Kidney (tissue), 14 donors: Measurements from ENCODE around the gene IREB2. TPM values are rescaled to one million over a fixed set of nuclear protein-coding genes. Genes with fewer than 3 reads are reported as not detected.
A peak's percentile ranks its signal among the peaks of the same experiment; 100 is the strongest.

ENCODE experiments used
- DNase-seq, 5 donors: peaks; one replicate each; pipeline ENCODE4 v3.0.0-alpha.2; 2013 to 2020
- FAIRE-seq: peaks from 2 replicates; lab custom pipeline; 2012; peaks lifted over from hg19 to GRCh38; lab: Jason Lieb, UNC
- H3K27ac ChIP-seq, 2 donors: one replicate each; pipeline ENCODE4 v1.7.0; 2013; ENCODE audit warnings: low read depth in 2 of 2, low read length in 2 of 2, inconsistent platforms in 1 of 2
- H3K27me3 ChIP-seq: one replicate; pipeline ENCODE4 v1.7.1; 2013; ENCODE audit warnings: low read length, inconsistent platforms; ENCODE audit not compliant: control insufficient read depth, insufficient read depth
- H3K36me3 ChIP-seq, 3 donors: one replicate each; pipeline versions ENCODE4 v1.7.0 to v1.7.1; 2013; ENCODE audit warnings: low read length in 3 of 3, control low read depth in 1 of 3, inconsistent platforms in 1 of 3; ENCODE audit not compliant: insufficient read depth in 3 of 3, control insufficient read depth in 2 of 3
- H3K4me1 ChIP-seq, 3 donors: one replicate each; pipeline versions ENCODE4 v1.7.0 to v1.7.1; 2013; ENCODE audit warnings: low read length in 3 of 3, inconsistent platforms in 1 of 3, low read depth in 1 of 3; ENCODE audit not compliant: control insufficient read depth in 2 of 3, insufficient read depth in 2 of 3
- H3K4me3 ChIP-seq, 3 donors: one replicate each; pipeline versions ENCODE4 v1.7.0 to v1.8.1; 2013; ENCODE audit warnings: low read length in 3 of 3, control low read depth in 1 of 3, inconsistent platforms in 1 of 3
- H3K9ac ChIP-seq, 3 donors: one replicate each; pipeline versions ENCODE4 v1.7.0 to v1.7.1; 2013; ENCODE audit warnings: low read length in 3 of 3, control low read depth in 1 of 3, inconsistent platforms in 1 of 3
- H3K9me3 ChIP-seq, 3 donors: one replicate each; pipeline versions ENCODE4 v1.7.0 to v1.7.1; 2013; ENCODE audit warnings: low read length in 3 of 3, control low read depth in 1 of 3, inconsistent platforms in 1 of 3; ENCODE audit not compliant: control insufficient read depth in 2 of 3, insufficient read depth in 1 of 3
- CTCF ChIP-seq: IDR thresholded peaks from 3 replicates; pipeline ENCODE4 v1.5.1; 2012; ENCODE audit warnings: mild to moderate bottlenecking, moderate library complexity, borderline replicate concordance; ENCODE audit not compliant: insufficient read depth; ENCODE audit errors: extremely low read depth
- intact Hi-C: fragments of 100-400 bp; cut with DNase I; formaldehyde crosslinking; loops from one replicate; pipeline ENCODE4 v1.11.1; 2022
- polyA plus RNA-seq: library from polyadenylated mRNA; stranded (reverse); fragments of 350-450 nt; fragmentation: Illumina TruSeq; extraction: RNeasy Lipid Tissue Mini Kit (QIAGEN cat#74804); gene quantifications from one replicate; pipeline ENCODE4 v1.2.3, GENCODE V29; 2014; ENCODE audit warnings: low read depth, low replicate concordance; ENCODE audit not compliant: insufficient read depth
- total RNA-seq: library from RNA; stranded (reverse); fragmentation: NEBNext Ultra II Directional; extraction: Animal tissue kit (Norgen Biotek cat#: 25700); gene quantifications from one replicate; pipeline ENCODE4 v1.2.1, GENCODE V29; 2021
- donor health status: control.
- donor health status: control.
- donor health status: control.
- donor health status: control.
- donor health status: control.
- donor health status: DM: yes; HTN: yes; CAD: no.
- donor health status: Normal renal cell carcinoma (clear cell type).

Gene IREB2
- total and polyA plus RNA-seq, 2 donors from 2014 or later: 8.3 to 48.7 TPM

GRCh38 chr15:78389322-78389721, 48.7 kb upstream of the IREB2 start:
- H3K36me3 ChIP-seq: no peaks in the 10 kb centered on the region
- H3K4me3 ChIP-seq: no peak overlapping the region
- no peak overlapping the region for H3K9ac ChIP-seq
- TF ChIP-seq CTCF: no peak
- FAIRE-seq: no peak
- intact Hi-C loops: no loop called here
- H3K9me3 ChIP-seq: no peaks in the 10 kb centered on the region
- no peak overlapping the region for H3K27ac ChIP-seq
- H3K27me3 ChIP-seq: no peaks in the 10 kb centered on the region
- peak in 3 of 5 donors; percentile 44 to 83 (median 55) for DNase-seq
- H3K4me1 ChIP-seq: no peaks in the 10 kb centered on the region

- no peak overlapping the region for H3K27ac ChIP-seq
- no peaks in the 10 kb centered on the region for H3K9me3 ChIP-seq
- H3K4me3 ChIP-seq: no peak overlapping the region
- FAIRE-seq (no peak), DNase-seq (no peak)
- TF ChIP-seq CTCF: no peak
- H3K9ac ChIP-seq: no peak overlapping the region
- no peaks in the 10 kb centered on the region for H3K4me1 ChIP-seq
- intact Hi-C loops: no loop called here
- no peaks in the 10 kb centered on the region for H3K27me3 ChIP-seq
- H3K36me3 ChIP-seq: no peaks in the 10 kb centered on the region
Measured at GRCh38 chr15:78389738-78390137, 48.3 kb upstream of the IREB2 start.

GRCh38 chr15:78390242-78390641, 47.8 kb upstream of the IREB2 start:
- H3K4me3 ChIP-seq: no peak overlapping the region
- no peak for TF ChIP-seq CTCF
- H3K27me3 ChIP-seq: no peaks in the 10 kb centered on the region
- no peak overlapping the region for H3K27ac ChIP-seq
- intact Hi-C loops: no loop called here
- FAIRE-seq (no peak), DNase-seq (no peak)
- H3K36me3 ChIP-seq: no peaks in the 10 kb centered on the region
- no peaks in the 10 kb centered on the region for H3K4me1 ChIP-seq
- no peak overlapping the region for H3K9ac ChIP-seq
- H3K9me3 ChIP-seq: no peaks in the 10 kb centered on the region

- H3K27me3 ChIP-seq: no peaks in the 10 kb centered on the region
- H3K4me1 ChIP-seq: no peaks in the 10 kb centered on the region
- H3K4me3 ChIP-seq: no peak overlapping the region
- no peaks in the 10 kb centered on the region for H3K9me3 ChIP-seq
- intact Hi-C loops: no loop called here
- no peak for TF ChIP-seq CTCF
- H3K36me3 ChIP-seq: no peaks in the 10 kb centered on the region
- no peak overlapping the region for H3K9ac ChIP-seq
- no peak for FAIRE-seq
- DNase-seq: no peak
- no peak overlapping the region for H3K27ac ChIP-seq
Measured at GRCh38 chr15:78390826-78391225, 47.2 kb upstream of the IREB2 start.
